CD14-positive monocyte (primary cell): Measurements from ENCODE around the gene DIAPH1. TPM values are rescaled to one million over a fixed set of nuclear protein-coding genes. Genes with fewer than 3 reads are reported as not detected.

Source experiments
- DNase-seq, 3 donors: peaks; one replicate each; pipeline ENCODE4 v3.0.0-alpha.2; 2011 to 2022
- H2AFZ ChIP-seq: 2 replicates; pipeline ENCODE4 v1.6.0; 2012; ENCODE audit warnings: mild to moderate bottlenecking, low read depth, low read length, inconsistent platforms; ENCODE audit not compliant: insufficient read depth, poor library complexity, severe bottlenecking
- H3K27ac ChIP-seq, 2 donors: 1 replicate in 1 of 2; 2 replicates in 1 of 2; pipeline ENCODE4 v1.5.1; 2012 to 2013; ENCODE audit warnings: low read length in 2 of 2, control low read depth in 1 of 2, inconsistent platforms in 1 of 2, low read depth in 1 of 2, mild to moderate bottlenecking in 1 of 2
- H3K27me3 ChIP-seq, 2 donors: one replicate each; pipeline versions ENCODE4 v1.6.0 to v1.6.1; 2011 to 2013; ENCODE audit warnings: low read length in 2 of 2; ENCODE audit not compliant: control insufficient read depth in 2 of 2, insufficient read depth in 2 of 2
- H3K36me3 ChIP-seq, 2 donors: replicated peaks in 1 of 2; 1 replicate in 1 of 2; 2 replicates in 1 of 2; pipeline versions ENCODE4 v1.5.1 to v1.6.1; 2012 to 2013; ENCODE audit warnings: low read length in 2 of 2, control low read depth in 1 of 2, inconsistent platforms in 1 of 2, mild to moderate bottlenecking in 1 of 2; ENCODE audit not compliant: insufficient read depth in 2 of 2, control insufficient read depth in 1 of 2
- H3K4me1 ChIP-seq, 2 donors: 1 replicate in 1 of 2; 2 replicates in 1 of 2; pipeline versions ENCODE4 v1.5.1 to v1.6.1; 2012 to 2013; ENCODE audit warnings: low read length in 2 of 2, control low read depth in 1 of 2, inconsistent platforms in 1 of 2, mild to moderate bottlenecking in 1 of 2, moderate library complexity in 1 of 2; ENCODE audit not compliant: insufficient read depth in 2 of 2, control insufficient read depth in 1 of 2
- H3K4me2 ChIP-seq: replicated peaks from 2 replicates; pipeline ENCODE3; 2012; ENCODE audit warnings: low read length, moderate library complexity, mild to moderate bottlenecking; ENCODE audit not compliant: poor library complexity, severe bottlenecking; ENCODE audit errors: extremely low read depth
- H3K4me3 ChIP-seq, 3 experiments: fragments of 200-600 bp in 1 of 3; sonication (generic) in 1 of 3; replicated peaks in 1 of 3; 1 replicate in 2 of 3; 2 replicates in 1 of 3; pipeline ENCODE4 v1.5.1; 2011 to 2013; ENCODE audit warnings: low read length in 3 of 3, mild to moderate bottlenecking in 3 of 3, control low read depth in 2 of 3, low read depth in 2 of 3, inconsistent platforms in 1 of 3, moderate library complexity in 1 of 3
- H3K79me2 ChIP-seq: 2 replicates; pipeline ENCODE4 v1.6.0; 2012; ENCODE audit warnings: mild to moderate bottlenecking, control low read depth, inconsistent platforms, low read length, moderate library complexity; ENCODE audit not compliant: insufficient read depth
- H3K9ac ChIP-seq: 2 replicates; pipeline ENCODE4 v1.6.0; 2017; ENCODE audit warnings: low read length, mild to moderate bottlenecking; ENCODE audit not compliant: insufficient read depth, poor library complexity, severe bottlenecking
- H3K9me3 ChIP-seq, 2 donors: replicated peaks in 1 of 2; 1 replicate in 1 of 2; 2 replicates in 1 of 2; pipeline versions ENCODE4 v1.5.1 to v1.6.1; 2012 to 2013; ENCODE audit warnings: low read length in 2 of 2, control low read depth in 1 of 2; ENCODE audit not compliant: control insufficient read depth in 1 of 2, insufficient read depth in 1 of 2
- H4K20me1 ChIP-seq: 2 replicates; pipeline ENCODE4 v1.6.0; 2012; ENCODE audit warnings: mild to moderate bottlenecking, low read length, control low read depth, moderate library complexity; ENCODE audit not compliant: insufficient read depth
- H3K27ac Mint-ChIP-seq, 7 donors: one replicate each; pipeline ENCODE4 v1.8.0; 2020; ENCODE audit warnings: mild to moderate bottlenecking in 7 of 7, mixed read lengths in 7 of 7, moderate library complexity in 6 of 7, inconsistent platforms in 2 of 7
- H3K27me3 Mint-ChIP-seq, 3 donors: one replicate each; pipeline ENCODE4 v1.8.0; 2021 to 2022; ENCODE audit warnings: low read depth in 3 of 3, mild to moderate bottlenecking in 3 of 3, mixed read lengths in 3 of 3, moderate library complexity in 3 of 3, inconsistent platforms in 1 of 3
- H3K36me3 Mint-ChIP-seq, 2 donors: one replicate each; pipeline ENCODE4 v1.8.0; 2020; ENCODE audit warnings: mixed read lengths in 2 of 2, inconsistent platforms in 1 of 2, mild to moderate bottlenecking in 1 of 2
- H3K4me1 Mint-ChIP-seq: one replicate; pipeline ENCODE4 v1.8.0; 2020; ENCODE audit warnings: mild to moderate bottlenecking, mixed read lengths
- H3K4me3 Mint-ChIP-seq, 2 donors: one replicate each; pipeline ENCODE4 v1.8.0; 2020; ENCODE audit warnings: mild to moderate bottlenecking in 2 of 2, mixed read lengths in 2 of 2, moderate library complexity in 1 of 2
- H3K9me3 Mint-ChIP-seq, 7 donors: one replicate each; pipeline ENCODE4 v1.8.0; 2020 to 2022; ENCODE audit warnings: mixed read lengths in 7 of 7, mild to moderate bottlenecking in 6 of 7, moderate library complexity in 6 of 7, inconsistent platforms in 2 of 7
- CTCF ChIP-seq: fragments of 200-600 bp; IDR thresholded peaks from one replicate; pipeline ENCODE4 v1.8.0; 2022; ENCODE audit warnings: antibody characterized with exemption, mild to moderate bottlenecking
- WGBS: methylation state at CpG from one replicate; pipeline ENCODE4 v1.1.5; 2013; ENCODE audit warnings: missing lambda C conversion rate; ENCODE audit not compliant: insufficient coverage; 5-methylcytosine and 5-hydroxymethylcytosine counted together
- intact Hi-C, 2 donors: fragments of 100-400 bp; cut with micrococcal nuclease; formaldehyde crosslinking; loops; one replicate each; pipeline versions ENCODE4 v1.15.0 to v1.15.1; 2023
- polyA plus RNA-seq, 3 donors: library from polyadenylated mRNA; depleted of rRNA in 1 of 3; unstranded in 2 of 3; stranded (reverse) in 1 of 3; fragments of 300-500 nt in 2 of 3; fragments of >200 nt in 1 of 3; fragmentation: Illumina TruSeq in 2 of 3; gene quantifications; 1 replicate in 2 of 3; 2 replicates in 1 of 3; pipeline ENCODE4 v1.2.3, GENCODE V29; 2012 to 2021

The DIAPH1 gene
- polyA plus RNA-seq, 3 donors: 60.2 to 140 (median 98.6) TPM

- peaks cover 0 to 17% of the 10 kb centered on the region in 2 donors for H3K9me3 ChIP-seq
- Mint-ChIP-seq H3K4me3 (peak overlapping the region in 1 of 2 donors; percentile 76), H3K4me1 (peaks cover 8% of the 10 kb centered on the region), H3K9me3 (peaks cover 0 to 14% (median 8%) of the 10 kb centered on the region in 7 donors), H3K27ac (no peak overlapping the region), H3K27me3 (peaks cover 60 to 83% (median 78%) of the 10 kb centered on the region in 3 donors), H3K36me3 (no peaks in the 10 kb centered on the region)
- no peaks in the 10 kb centered on the region for H3K79me2 ChIP-seq
- 46% methylated on average over 33 of the region's 38 CpGs for WGBS
- no peak for TF ChIP-seq CTCF
- no peak overlapping the region for H3K27ac ChIP-seq
- no peaks in the 10 kb centered on the region for H4K20me1 ChIP-seq
- no peak for DNase-seq
- H3K4me1 ChIP-seq: no peaks in the 10 kb centered on the region
- H3K4me2 ChIP-seq: no peak overlapping the region
- no peak overlapping the region for H2AFZ ChIP-seq
- H3K27me3 ChIP-seq: peaks cover 42 to 88% of the 10 kb centered on the region in 2 donors
- intact Hi-C loops: no loop called here
- H3K4me3 ChIP-seq: no peak overlapping the region
- no peaks in the 10 kb centered on the region for H3K36me3 ChIP-seq
- H3K9ac ChIP-seq: no peak overlapping the region
Observed at GRCh38 chr5:141485321-141486055, 133.3 kb downstream of the DIAPH1 start.

- intact Hi-C loops: no loop called here
- WGBS: 4% methylated on average over 24 of the region's 39 CpGs
- Histone ChIP-seq H3K9me3 (peaks cover 0 to 15% of the 10 kb centered on the region in 2 donors), H3K9ac (no peak within 1 kb of the TSS), H3K27ac (no peak within 1 kb of the TSS), H3K4me2 (no peak within 1 kb of the TSS), H3K4me3 (no peak within 1 kb of the TSS), H2AFZ (no peak within 1 kb of the TSS), H3K79me2 (no peaks in the 10 kb centered on the region), H3K27me3 (peaks cover 37 to 82% of the 10 kb centered on the region in 2 donors), H3K36me3 (no peaks in the 10 kb centered on the region), H4K20me1 (no peaks in the 10 kb centered on the region), H3K4me1 (no peaks in the 10 kb centered on the region)
- no peaks in the 10 kb centered on the region for H3K36me3 Mint-ChIP-seq
- H3K4me1 Mint-ChIP-seq: peaks cover 9% of the 10 kb centered on the region
- H3K4me3 Mint-ChIP-seq: peak within 1 kb of the TSS in 1 of 2 donors; percentile 76
- TF ChIP-seq CTCF: no peak
- no peak for DNase-seq
- peaks cover 53 to 76% (median 71%) of the 10 kb centered on the region in 3 donors for H3K27me3 Mint-ChIP-seq
- H3K27ac Mint-ChIP-seq: no peak within 1 kb of the TSS
- peaks cover 0 to 12% (median 8%) of the 10 kb centered on the region in 7 donors for H3K9me3 Mint-ChIP-seq
Observed at GRCh38 chr5:141484641-141485311, 134.0 kb downstream of the DIAPH1 start, which contains the start of gene PCDHGC4. PCDHGC4 (plus strand) TSS chr5:141485030; CDS start chr5:141485174, 144 bp downstream.
